ENCODE measurements around the gene C19orf47.
"Not testable (repeated sequence)": the region's sequence is repeated elsewhere in the genome, so short reads cannot be mapped to it uniquely, and the experiment has no call there.

Gene C19orf47

DNA sequence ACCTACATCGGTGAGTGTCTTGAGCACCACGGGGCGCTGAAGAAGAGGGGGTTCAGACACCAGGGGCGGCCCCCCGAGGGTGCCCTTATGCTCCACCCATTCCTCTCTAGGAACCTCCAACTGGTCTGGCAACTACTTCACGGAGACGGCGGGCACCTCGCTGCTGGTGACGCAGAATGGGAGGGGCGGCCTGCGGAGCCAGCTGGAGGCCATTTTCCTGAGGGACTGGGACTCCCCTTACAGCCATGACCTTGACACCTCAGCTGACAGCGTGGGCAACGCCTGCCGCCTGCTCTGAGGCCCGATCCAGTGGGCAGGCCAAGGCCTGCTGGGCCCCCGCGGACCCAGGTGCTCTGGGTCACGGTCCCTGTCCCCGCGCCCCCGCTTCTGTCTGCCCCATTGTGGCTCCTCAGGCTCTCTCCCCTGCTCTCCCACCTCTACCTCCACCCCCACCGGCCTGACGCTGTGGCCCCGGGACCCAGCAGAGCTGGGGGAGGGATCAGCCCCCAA lies 29.7 kb upstream of the C19orf47 start:
- TF ChIP-seq Cebpa-rat (IDR thresholded peaks at IDR 0.05): no peak
- H3K4me1 ChIP-seq: no peaks in the 10 kb centered on the region
- no peak overlapping the region for H3K4me2 ChIP-seq
- peaks cover 11% of the 10 kb centered on the region; the same call in 1 of the 2 replicates for H3K36me3 ChIP-seq
- no peak overlapping the region for H3K27ac ChIP-seq
- no peaks in the 10 kb centered on the region for H3K27me3 ChIP-seq
- no peaks in the 10 kb centered on the region for H3K9me3 ChIP-seq
- H4K20me1 ChIP-seq: no peaks in the 10 kb centered on the region
- no peak overlapping the region for H3K9ac ChIP-seq
- H3K4me3 ChIP-seq: no peak overlapping the region

DNA sequence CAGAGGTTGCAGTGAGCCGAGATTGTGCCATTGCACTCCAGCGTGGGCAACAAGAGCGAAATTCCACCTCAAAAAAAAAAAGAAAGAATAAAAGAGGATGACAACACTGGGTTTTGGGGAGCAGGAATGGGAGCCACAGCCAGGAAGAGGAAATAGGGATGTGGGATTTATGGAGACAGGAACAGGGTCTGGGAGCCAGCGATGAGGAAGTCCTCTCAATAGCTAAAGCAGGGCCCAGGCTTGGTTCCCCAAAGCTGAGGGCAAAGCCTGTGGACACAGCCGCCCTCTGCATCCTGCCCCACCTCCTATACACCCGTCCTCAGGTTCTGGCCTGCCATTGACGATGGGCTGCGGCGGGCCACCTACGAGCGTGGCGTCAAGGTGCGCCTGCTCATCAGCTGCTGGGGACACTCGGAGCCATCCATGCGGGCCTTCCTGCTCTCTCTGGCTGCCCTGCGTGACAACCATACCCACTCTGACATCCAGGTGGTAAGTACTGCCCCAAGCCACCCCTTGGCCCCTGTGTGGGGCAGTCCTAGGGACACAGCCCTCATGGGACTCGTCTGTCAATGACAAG lies 28.2 kb upstream of the C19orf47 start:
- TF ChIP-seq Cebpa-rat (IDR thresholded peaks at IDR 0.05): no peak
- Histone ChIP-seq H3K27me3 (no peaks in the 10 kb centered on the region), H3K36me3 (peaks cover 23% of the 10 kb centered on the region; the same call in 1 of the 2 replicates), H3K4me2 (no peak overlapping the region), H4K20me1 (no peaks in the 10 kb centered on the region), H3K4me1 (no peaks in the 10 kb centered on the region), H3K9me3 (no peaks in the 10 kb centered on the region), H3K9ac (no peak overlapping the region), H3K4me3 (no peak overlapping the region), H3K27ac (no peak overlapping the region)

- Histone ChIP-seq H3K9me3 (no peaks in the 10 kb centered on the region), H3K9ac (no peak overlapping the region), H3K36me3 (peaks cover 36% of the 10 kb centered on the region; the same call in 1 of the 2 replicates), H4K20me1 (no peaks in the 10 kb centered on the region), H3K4me2 (no peak overlapping the region), H3K27me3 (no peaks in the 10 kb centered on the region), H3K4me1 (peaks cover 8% of the 10 kb centered on the region; the same call in 1 of the 2 replicates), H3K27ac (no peak overlapping the region), H3K4me3 (no peak overlapping the region)
- TF ChIP-seq Cebpa-rat (IDR thresholded peaks at IDR 0.05): no peak
Observed at GRCh38 chr19:40374084-40374483, 25.9 kb upstream of the C19orf47 start.

GRCh38 chr19:40371802-40372122 lies 23.6 kb upstream of the C19orf47 start:
- Histone ChIP-seq H3K4me1 (peaks cover 8% of the 10 kb centered on the region; the same call in 1 of the 2 replicates), H3K4me2 (no peak overlapping the region), H3K27me3 (no peaks in the 10 kb centered on the region), H3K36me3 (peaks cover 44% of the 10 kb centered on the region), H3K4me3 (no peak overlapping the region), H3K9me3 (no peaks in the 10 kb centered on the region), H3K27ac (no peak overlapping the region), H3K9ac (no peak overlapping the region), H4K20me1 (no peaks in the 10 kb centered on the region)
- TF ChIP-seq Cebpa-rat (IDR thresholded peaks at IDR 0.05): no peak

- Histone ChIP-seq H3K36me3 (peaks cover 46% of the 10 kb centered on the region), H3K9ac (no peak overlapping the region), H3K4me3 (no peak overlapping the region), H3K9me3 (no peaks in the 10 kb centered on the region), H3K27me3 (no peaks in the 10 kb centered on the region), H3K4me1 (peaks cover 8% of the 10 kb centered on the region; the same call in 1 of the 2 replicates), H3K27ac (no peak overlapping the region), H3K4me2 (no peak overlapping the region), H4K20me1 (no peaks in the 10 kb centered on the region)
- no peak for TF ChIP-seq Cebpa-rat (IDR thresholded peaks at IDR 0.05)
Observed at GRCh38 chr19:40370997-40371801, 23.0 kb upstream of the C19orf47 start.

DNA sequence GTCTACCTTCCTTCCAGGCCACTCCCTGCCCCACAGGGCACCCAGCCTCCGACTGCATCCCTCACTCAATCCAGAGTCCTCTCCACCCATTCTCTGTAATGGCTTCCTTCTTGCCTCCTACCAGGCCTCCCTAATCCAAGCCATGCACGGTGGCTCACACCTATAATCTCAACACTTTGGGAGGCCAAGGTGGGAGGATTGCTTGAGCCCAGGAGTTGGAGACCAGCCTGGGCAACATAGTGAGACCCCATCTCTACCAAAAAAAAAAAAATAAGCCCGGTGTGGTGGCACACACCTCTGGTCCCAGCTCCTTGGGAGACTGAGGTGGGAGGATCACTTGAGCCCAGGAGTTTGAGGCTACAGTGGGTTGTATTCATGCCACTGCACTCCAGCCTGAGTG lies 22.1 kb upstream of the C19orf47 start:
- H3K27ac ChIP-seq, H4K20me1 ChIP-seq, H3K4me3 ChIP-seq, H3K27me3 ChIP-seq, H3K9me3 ChIP-seq, H3K9ac ChIP-seq, H3K4me2 ChIP-seq, H3K4me1 ChIP-seq: not testable (repeated sequence)
- peaks cover 47% of the 10 kb centered on the region for H3K36me3 ChIP-seq

DNA sequence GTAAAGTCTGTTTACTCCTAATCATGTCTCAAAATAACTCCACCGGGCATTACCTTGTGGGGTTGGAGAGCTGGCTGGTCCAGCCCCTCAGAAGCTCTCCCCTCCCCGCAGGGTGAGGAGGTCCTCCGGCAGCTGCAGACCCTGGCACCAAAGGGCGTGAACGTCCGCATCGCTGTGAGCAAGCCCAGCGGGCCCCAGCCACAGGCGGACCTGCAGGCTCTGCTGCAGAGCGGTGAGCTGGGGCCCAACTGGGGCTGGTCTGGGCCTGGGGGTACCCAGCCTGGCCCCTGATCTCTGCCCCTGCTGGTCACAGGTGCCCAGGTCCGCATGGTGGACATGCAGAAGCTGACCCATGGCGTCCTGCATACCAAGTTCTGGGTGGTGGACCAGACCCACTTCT lies 21.6 kb upstream of the C19orf47 start:
- H3K27ac ChIP-seq: no peak overlapping the region
- H3K27me3 ChIP-seq: no peaks in the 10 kb centered on the region
- H3K9me3 ChIP-seq: no peaks in the 10 kb centered on the region
- no peak for TF ChIP-seq Cebpa-rat (IDR thresholded peaks at IDR 0.05)
- H3K4me2 ChIP-seq: no peak overlapping the region
- H4K20me1 ChIP-seq: peaks cover 5% of the 10 kb centered on the region; the same call in 1 of the 2 replicates
- H3K4me1 ChIP-seq: peaks cover 8% of the 10 kb centered on the region; the same call in 1 of the 2 replicates
- no peak overlapping the region for H3K9ac ChIP-seq
- H3K4me3 ChIP-seq: no peak overlapping the region
- peaks cover 47% of the 10 kb centered on the region for H3K36me3 ChIP-seq

- Histone ChIP-seq H3K27ac (no peak overlapping the region), H4K20me1 (peaks cover 19% of the 10 kb centered on the region; the same call in 1 of the 2 replicates), H3K4me3 (no peak overlapping the region), H3K9ac (no peak overlapping the region), H3K4me2 (no peak overlapping the region), H3K9me3 (no peaks in the 10 kb centered on the region), H3K4me1 (peaks cover 18% of the 10 kb centered on the region), H3K36me3 (peaks cover 44% of the 10 kb centered on the region), H3K27me3 (no peaks in the 10 kb centered on the region)
- no peak for TF ChIP-seq Cebpa-rat (IDR thresholded peaks at IDR 0.05)
Observed at GRCh38 chr19:40367577-40368434, 19.6 kb upstream of the C19orf47 start.

GRCh38 chr19:40366697-40367561 lies 18.7 kb upstream of the C19orf47 start:
- Histone ChIP-seq H3K4me1 (peaks cover 25% of the 10 kb centered on the region), H3K4me3 (no peak overlapping the region)

More at GRCh38 chr19:40366697-40367561, 18.7 kb upstream of the C19orf47 start:
- Histone ChIP-seq H3K4me2 (no peak overlapping the region), H3K9ac (no peak overlapping the region), H3K9me3 (no peaks in the 10 kb centered on the region), H3K27me3 (no peaks in the 10 kb centered on the region), H3K36me3 (peaks cover 37% of the 10 kb centered on the region), H3K27ac (no peak overlapping the region), H4K20me1 (peaks cover 27% of the 10 kb centered on the region; the same call in 1 of the 2 replicates)
- TF ChIP-seq Cebpa-rat (IDR thresholded peaks at IDR 0.05): no peak

Measured in BLaER1 (cell line).